Loucy (cell line): ENCODE data around the gene DNASE2B.

Experiments
- EZH2phosphoT487 ChIP-seq: fragments of 200-600 bp; IDR thresholded peaks from 2 replicates; pipeline ENCODE4 v1.6.1; 2018; ENCODE audit warnings: antibody characterized with exemption, mild to moderate bottlenecking, moderate library complexity, borderline replicate concordance
- TF ChIP-seq, protein P1 (sequence below): fragments of 200-600 bp; sonication (generic); conservative IDR thresholded peaks from 2 replicates; pipeline ENCODE4 v1.5.1; 2014; ENCODE audit warnings: mild to moderate bottlenecking, antibody characterized with exemption, low read length

DNA sequence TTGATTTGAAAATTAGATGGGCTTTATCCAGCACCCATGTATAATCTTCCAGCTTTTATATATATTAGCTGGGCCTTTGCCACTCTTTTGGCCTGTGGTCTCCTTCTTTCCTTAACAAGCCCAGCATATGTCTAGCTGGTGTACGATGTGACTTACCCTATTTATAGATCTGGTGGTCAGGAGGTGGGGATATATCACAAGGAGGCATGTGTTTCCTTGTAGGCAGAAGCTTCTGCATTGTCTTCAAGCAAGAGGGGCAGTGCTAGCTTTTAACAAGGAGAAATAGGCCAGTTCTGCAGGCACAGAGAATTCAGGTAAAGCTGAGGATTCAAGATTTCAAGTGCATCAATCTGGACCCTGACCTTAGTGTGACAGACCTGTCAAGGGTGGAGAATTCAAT lies 38.0 kb upstream of the DNASE2B start:
- TF ChIP-seq, protein P1, sequence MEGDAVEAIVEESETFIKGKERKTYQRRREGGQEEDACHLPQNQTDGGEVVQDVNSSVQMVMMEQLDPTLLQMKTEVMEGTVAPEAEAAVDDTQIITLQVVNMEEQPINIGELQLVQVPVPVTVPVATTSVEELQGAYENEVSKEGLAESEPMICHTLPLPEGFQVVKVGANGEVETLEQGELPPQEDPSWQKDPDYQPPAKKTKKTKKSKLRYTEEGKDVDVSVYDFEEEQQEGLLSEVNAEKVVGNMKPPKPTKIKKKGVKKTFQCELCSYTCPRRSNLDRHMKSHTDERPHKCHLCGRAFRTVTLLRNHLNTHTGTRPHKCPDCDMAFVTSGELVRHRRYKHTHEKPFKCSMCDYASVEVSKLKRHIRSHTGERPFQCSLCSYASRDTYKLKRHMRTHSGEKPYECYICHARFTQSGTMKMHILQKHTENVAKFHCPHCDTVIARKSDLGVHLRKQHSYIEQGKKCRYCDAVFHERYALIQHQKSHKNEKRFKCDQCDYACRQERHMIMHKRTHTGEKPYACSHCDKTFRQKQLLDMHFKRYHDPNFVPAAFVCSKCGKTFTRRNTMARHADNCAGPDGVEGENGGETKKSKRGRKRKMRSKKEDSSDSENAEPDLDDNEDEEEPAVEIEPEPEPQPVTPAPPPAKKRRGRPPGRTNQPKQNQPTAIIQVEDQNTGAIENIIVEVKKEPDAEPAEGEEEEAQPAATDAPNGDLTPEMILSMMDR, result no peak
- no peak for TF ChIP-seq EZH2phosphoT487
